Stimulated activated naive CD8-positive, alpha-beta T cell treated with anti-CD3 and anti-CD28 coated beads, Interleukin-15, amount 100 ng/mL, for 72 hours (primary cell): ENCODE data around the gene VAPA.

Experiments
- ATAC-seq: fragments of 150-1000 bp; cut with Tn5 transposase; 2 replicates; pipeline ENCODE4 v1.10.0; 2021; ENCODE audit warnings: mild to moderate bottlenecking, moderate library complexity
- DNase-seq, 2 donors: peaks; one replicate each; pipeline ENCODE4 v3.0.0; 2021 to 2022
- H3K27ac Mint-ChIP-seq, 2 donors: one replicate each; pipeline ENCODE4 v1.8.0; 2022; ENCODE audit warnings: mild to moderate bottlenecking in 2 of 2, mixed read lengths in 2 of 2, moderate library complexity in 2 of 2
- H3K27me3 Mint-ChIP-seq: one replicate; pipeline ENCODE4 v1.8.0; 2022; ENCODE audit warnings: mixed read lengths
- H3K4me1 Mint-ChIP-seq: one replicate; pipeline ENCODE4 v1.8.0; 2022; ENCODE audit warnings: mild to moderate bottlenecking, mixed read lengths
- H3K4me3 Mint-ChIP-seq, 2 donors: one replicate each; pipeline ENCODE4 v1.8.0; 2022; ENCODE audit warnings: mild to moderate bottlenecking in 2 of 2, mixed read lengths in 2 of 2, moderate library complexity in 1 of 2
- H3K9me3 Mint-ChIP-seq, 2 donors: one replicate each; pipeline ENCODE4 v1.8.0; 2022; ENCODE audit warnings: mixed read lengths in 2 of 2

The VAPA gene

DNA sequence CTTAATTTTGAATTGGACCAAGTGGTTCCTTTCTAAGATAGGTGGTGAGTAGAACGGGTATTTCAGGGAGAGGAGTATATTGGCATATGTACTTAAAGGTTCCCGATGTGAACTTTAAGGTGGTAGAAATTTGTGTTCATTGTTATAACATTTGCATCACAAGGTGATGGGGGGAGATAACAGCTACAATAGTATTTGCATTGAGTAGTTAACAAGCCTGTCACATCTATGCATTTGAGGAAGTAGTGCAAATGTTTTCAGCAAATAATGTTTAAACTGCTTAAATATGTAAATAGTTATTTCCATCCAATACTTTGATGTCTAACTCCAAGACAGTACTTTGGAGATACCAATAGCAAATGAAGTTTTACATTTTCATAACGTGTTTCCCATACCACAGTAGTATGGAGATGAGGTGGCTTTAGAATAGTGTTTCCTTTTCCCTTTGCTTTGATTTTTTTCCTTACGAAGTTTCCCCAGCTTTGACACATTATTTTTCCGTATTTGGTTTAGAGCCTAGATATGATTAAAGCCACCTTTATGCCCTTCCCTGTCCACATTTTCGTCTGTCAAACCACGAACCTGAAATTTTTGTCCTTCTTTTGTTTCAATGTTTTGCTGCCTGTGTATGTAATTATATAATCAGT is 46.6 kb downstream of the VAPA start:
- Mint-ChIP-seq H3K27ac (no peak overlapping the region), H3K4me1 (peaks cover 13% of the 10 kb centered on the region)

DNA sequence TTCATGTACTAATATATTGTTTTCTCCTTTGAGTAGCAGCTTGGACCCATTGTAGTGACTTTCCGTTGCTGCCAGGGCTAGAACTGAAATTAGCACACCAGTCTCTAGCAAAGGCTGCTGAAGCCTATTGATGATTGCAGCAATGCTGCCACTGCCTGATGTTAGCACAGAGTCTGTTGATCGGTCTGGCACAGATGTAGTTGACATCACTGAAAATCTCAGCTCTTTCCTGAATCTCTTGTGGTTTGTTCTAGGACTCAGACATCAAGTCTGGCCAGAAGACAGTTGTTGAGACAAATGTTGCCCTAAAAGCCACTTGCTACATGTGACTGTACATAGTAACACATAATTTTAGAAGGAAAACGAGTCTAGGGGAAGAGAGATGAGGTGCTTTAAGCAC is 47.2 kb downstream of the VAPA start:
- Mint-ChIP-seq H3K4me1 (peaks cover 15% of the 10 kb centered on the region), H3K27ac (no peak overlapping the region), H3K27me3 (no peaks in the 10 kb centered on the region), H3K4me3 (no peak overlapping the region), H3K9me3 (no peaks in the 10 kb centered on the region)
- peak; percentile 31 for ATAC-seq
- DNase-seq, result no peak

More for the DNA sequence above, 46.6 kb downstream of the VAPA start:
- Mint-ChIP-seq H3K9me3 (no peaks in the 10 kb centered on the region), H3K4me3 (no peak overlapping the region), H3K27me3 (no peaks in the 10 kb centered on the region)
- DNase-seq (no peak), ATAC-seq (no peak)

DNA sequence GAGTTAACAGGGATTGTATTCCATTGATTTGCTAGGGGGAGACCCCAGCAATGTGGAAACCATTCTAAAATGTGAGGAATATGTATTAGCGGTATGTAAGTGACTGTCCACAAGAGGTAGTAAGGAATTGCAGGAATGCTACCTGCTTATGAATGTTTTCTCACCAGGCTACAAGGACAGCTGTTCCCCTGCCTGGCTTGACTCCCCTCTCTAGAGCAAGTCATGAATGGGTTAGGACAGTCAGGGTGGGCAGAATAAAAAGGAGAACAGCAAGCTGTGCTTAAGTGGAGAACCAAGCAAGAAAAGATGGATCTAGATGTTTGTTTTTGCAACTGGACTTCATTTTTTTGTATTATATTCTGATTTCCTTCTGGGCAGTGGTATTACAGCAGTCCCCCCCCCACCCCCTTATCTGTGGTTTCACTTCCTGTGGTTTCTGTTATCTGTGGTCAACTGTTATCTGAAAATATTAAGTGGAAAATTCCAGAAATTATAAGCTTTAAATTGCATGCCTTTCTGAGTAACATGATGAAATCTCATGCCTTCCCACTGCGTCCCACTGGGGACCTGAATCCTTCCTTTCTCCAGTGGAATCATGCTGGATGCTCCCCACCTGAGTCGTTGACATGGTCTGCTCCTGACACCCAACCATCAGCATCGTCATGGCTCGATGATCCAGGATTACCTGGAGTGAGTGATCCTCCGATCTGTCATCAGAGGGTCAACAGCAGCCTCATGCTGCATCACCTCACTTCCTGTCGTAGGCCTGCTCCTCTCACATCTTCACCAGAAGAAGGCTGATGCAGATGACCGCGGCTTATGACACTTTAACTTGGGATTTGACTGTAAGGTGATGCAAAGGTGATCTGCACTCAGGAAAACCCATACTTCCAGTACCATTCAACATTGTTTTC is 52.2 kb downstream of the VAPA start:
- peak overlapping the region in 1 of 2 donors; percentile 70 for H3K27ac Mint-ChIP-seq
- H3K9me3 Mint-ChIP-seq, result no peaks in the 10 kb centered on the region
- ATAC-seq (no peak), DNase-seq (no peak)
- H3K4me3 Mint-ChIP-seq, result no peak overlapping the region
- H3K27me3 Mint-ChIP-seq, result peaks cover 34% of the 10 kb centered on the region
- H3K4me1 Mint-ChIP-seq, result peaks cover 35% of the 10 kb centered on the region

DNA sequence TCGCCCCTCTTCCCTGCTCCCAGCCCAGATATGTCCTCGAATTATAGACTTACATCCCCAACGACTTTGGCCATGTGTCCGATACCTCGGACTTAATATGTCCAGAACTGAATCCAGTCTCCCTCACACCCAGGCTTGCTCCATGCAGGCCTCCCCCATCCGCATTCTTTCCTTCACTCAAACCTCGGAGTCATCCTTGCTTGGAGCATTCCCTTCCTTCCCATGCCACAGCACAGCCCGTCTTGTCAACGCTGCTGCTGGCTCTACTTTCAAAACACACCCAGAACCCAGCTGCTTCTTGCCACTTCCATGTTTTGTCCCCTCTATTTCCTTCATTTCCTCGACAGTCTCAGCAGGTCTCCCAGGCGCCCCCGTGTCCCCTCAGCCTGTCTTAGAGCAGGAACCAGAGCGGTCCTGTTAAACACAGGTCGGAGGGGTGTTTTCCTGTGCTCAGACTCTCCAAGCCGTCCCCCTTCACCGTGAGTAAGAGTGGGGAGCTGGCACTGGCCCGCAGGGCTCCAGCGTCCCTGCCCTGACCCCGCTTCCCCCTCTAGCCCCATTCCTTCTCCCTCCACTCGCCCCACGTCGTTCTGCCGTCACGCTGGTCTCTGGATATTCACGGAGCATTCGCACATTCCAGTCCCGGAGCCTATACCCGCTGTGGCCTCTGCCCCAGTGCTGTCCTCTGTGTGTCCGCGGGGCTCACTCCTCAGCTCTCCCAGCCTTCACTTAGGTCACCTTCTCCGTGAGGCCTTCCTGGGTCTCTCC is 54.4 kb downstream of the VAPA start:
- DNase-seq (no peak), ATAC-seq (peak; percentile 54)
- Mint-ChIP-seq H3K4me1 (peaks cover 33% of the 10 kb centered on the region), H3K4me3 (peak overlapping the region in 1 of 2 donors; percentile 42), H3K9me3 (no peaks in the 10 kb centered on the region), H3K27me3 (peaks cover 39% of the 10 kb centered on the region), H3K27ac (no peak overlapping the region)

DNA sequence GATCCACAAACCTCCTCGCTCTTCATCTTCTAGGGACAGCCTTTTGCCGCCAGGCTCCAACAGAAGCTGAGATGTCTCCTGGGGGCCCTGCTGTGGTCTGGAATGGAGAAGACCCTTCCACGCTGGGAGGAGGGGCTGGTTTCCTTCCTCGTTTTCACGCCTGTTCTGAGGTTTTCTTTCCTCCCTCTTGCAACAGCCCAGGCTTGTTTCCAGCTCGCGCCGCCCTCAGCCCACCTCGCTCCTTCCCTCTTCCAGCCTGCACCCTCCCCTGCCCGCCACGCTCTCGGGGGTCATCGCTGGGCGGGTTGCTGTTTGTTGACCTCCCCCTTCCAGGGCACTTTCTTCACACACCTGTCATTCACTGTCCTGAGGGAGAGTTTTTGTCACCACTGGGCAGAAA is 55.4 kb downstream of the VAPA start:
- Mint-ChIP-seq H3K4me3 (peak overlapping the region in 1 of 2 donors; percentile 25), H3K9me3 (no peaks in the 10 kb centered on the region), H3K27ac (peak overlapping the region in 1 of 2 donors; percentile 61), H3K27me3 (peaks cover 39% of the 10 kb centered on the region), H3K4me1 (peaks cover 33% of the 10 kb centered on the region)
- DNase-seq (no peak), ATAC-seq (no peak)

DNA sequence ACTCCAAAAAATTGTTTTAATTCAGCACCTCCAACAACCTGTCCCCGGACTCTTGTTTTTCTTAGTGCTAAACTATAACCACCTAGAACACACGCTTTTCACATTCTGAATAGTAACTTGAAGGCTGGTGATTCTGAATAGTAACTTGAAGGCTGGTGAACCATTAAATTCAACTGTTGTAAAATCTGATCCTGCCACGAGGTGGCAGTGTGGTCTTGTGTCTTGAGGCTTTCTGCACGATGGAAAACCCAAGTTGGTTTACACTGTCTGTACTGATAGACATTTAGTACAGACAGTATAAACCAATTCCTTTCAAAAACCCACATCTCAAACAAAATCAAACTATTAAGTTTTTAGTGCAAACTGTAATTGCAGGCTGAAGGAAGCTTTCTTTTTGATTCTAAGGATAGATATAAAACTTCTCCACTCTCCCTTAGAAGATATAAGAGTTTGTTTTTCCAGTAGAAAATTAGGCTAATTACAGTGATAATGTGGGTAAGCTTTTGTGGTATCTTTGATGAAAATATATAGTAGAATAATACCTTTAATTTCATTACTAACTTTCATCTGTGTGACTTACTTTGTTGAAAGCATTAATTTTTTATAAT is 57.6 kb downstream of the VAPA start:
- DNase-seq (peak; percentile 56 to 58), ATAC-seq (peak; percentile 70)
- Mint-ChIP-seq H3K27me3 (peaks cover 39% of the 10 kb centered on the region), H3K4me1 (peaks cover 28% of the 10 kb centered on the region), H3K27ac (no peak overlapping the region), H3K4me3 (no peak overlapping the region), H3K9me3 (peaks cover 9% of the 10 kb centered on the region in 2 donors)

DNA sequence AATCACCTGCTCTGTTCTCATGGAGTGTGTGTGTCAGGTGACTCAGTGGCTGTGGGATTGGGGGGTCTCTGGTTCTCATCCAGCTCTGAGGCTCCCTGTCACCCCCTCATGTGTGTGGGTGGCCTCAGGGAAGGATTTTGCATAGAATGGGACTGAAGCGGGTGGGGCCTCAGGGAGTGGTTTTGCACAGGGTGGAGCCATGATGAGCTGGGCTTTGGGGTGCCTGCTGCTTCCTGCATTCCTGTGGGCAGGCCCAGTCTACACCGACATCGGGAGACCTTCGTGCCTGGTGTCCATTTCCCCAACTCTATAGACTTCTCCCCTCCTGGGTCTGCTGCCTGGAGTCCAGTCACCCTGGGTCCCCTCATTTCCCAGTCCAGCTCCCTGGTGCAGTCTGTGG is 59.7 kb downstream of the VAPA start:
- Mint-ChIP-seq H3K27ac (no peak overlapping the region), H3K9me3 (peaks cover 9 to 13% of the 10 kb centered on the region in 2 donors), H3K27me3 (peaks cover 27% of the 10 kb centered on the region), H3K4me1 (peaks cover 14% of the 10 kb centered on the region), H3K4me3 (no peak overlapping the region)
- ATAC-seq (peak; percentile 33), DNase-seq (no peak)

DNA sequence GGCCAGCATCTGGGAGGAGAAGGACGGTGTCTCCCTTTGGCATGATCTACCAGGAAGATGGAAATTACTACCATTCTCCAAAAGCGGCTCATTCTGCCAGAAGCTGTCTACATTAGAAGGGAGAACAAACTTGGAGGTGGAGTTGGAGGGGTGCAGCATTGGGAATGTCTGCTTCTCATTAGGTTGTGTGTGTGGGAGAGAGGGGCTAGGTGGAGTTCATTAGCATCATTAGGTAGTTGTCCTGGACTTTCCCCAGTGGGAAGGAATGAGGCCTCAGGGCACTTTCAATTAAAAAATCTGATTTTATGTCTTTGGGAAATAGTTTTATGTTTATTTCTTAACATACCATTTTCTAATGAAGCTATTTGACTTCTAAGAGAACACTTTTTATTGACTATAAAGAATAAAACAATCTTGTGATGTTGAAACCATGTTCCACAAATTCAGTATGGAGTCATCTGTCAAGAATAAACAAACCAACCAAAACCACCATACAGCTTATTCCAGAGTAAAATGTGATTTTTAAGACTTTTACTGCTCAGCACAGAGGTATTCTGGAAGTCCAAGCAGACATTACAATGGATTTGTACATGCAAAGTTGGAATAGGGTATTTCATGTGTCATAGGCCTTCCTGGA is 60.6 kb downstream of the VAPA start:
- ATAC-seq (no peak), DNase-seq (no peak)
- Mint-ChIP-seq H3K4me1 (peaks cover 5% of the 10 kb centered on the region), H3K27ac (no peak overlapping the region), H3K4me3 (no peak overlapping the region), H3K27me3 (peaks cover 18% of the 10 kb centered on the region), H3K9me3 (peaks cover 9 to 13% of the 10 kb centered on the region in 2 donors)

DNA sequence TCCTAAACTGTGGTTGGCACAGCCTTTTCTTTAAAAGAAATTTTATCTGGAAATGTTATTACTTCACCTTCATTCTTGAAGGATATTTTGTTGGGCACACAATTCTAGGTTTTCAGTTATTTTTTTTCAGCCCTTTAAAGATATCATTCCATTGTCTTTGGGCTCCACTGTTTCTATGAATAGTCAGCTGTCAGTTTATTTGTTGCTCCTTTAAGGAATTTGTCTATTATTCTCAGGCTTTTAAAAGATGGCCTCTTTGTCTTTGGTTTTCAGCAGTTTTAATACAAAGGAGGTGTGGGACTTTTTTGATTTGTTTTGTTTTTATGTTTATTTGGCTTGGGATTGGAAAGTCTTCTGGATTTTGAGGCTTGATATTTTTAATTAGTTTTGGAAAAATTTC is 61.8 kb downstream of the VAPA start:
- Mint-ChIP-seq H3K27ac (no peak overlapping the region), H3K4me1 (no peaks in the 10 kb centered on the region), H3K27me3 (peaks cover 7% of the 10 kb centered on the region), H3K4me3 (no peak overlapping the region), H3K9me3 (peaks cover 9 to 13% of the 10 kb centered on the region in 2 donors)
- ATAC-seq (no peak), DNase-seq (no peak)

DNA sequence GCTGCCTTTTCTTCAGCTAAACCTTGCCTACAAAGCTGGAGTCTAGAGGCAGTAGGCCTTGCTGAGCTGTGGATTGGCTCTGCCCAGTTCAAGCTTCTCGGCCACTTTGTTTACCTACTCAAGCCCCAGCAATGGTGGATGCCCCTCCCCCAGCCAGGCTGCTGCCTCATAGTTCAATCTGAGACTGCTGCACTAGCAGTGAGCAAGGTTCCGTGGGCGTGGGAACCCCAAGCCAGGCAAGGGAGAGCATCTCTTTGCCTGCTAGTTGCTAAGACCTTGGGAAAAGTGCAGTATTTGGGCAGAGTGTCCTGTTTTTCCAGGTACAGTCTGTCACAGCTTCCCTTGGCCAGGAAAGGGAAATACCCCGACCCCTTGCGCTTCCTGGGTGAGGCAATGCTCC is 68.9 kb downstream of the VAPA start:
- ATAC-seq (no peak), DNase-seq (no peak)
- Mint-ChIP-seq H3K4me1 (no peaks in the 10 kb centered on the region), H3K27me3 (no peaks in the 10 kb centered on the region), H3K4me3 (no peak overlapping the region), H3K27ac (no peak overlapping the region), H3K9me3 (no peaks in the 10 kb centered on the region)

DNA sequence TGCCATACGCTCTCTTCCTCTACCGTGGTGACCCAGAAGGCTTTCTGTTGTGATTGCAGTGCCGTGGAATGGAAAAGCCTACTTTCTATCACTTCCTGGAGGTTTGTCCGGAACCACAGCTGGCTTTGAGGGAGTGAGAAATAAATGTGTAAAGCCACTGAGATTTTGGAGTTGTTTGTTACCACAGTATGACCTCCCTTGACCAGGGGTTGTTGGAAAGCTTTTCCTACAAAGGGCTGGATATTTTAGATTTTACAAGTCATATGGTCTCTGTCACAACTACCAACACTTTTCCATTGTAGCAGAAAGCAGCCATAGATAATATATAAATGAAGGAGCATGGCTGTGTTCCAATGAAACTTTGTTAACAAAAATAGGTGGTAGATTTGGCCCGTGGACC is 70.3 kb downstream of the VAPA start:
- DNase-seq (no peak), ATAC-seq (no peak)
- H3K9me3 Mint-ChIP-seq, result no peaks in the 10 kb centered on the region
- no peaks in the 10 kb centered on the region for H3K27me3 Mint-ChIP-seq
- H3K4me3 Mint-ChIP-seq, result no peak overlapping the region
- no peaks in the 10 kb centered on the region for H3K4me1 Mint-ChIP-seq
- no peak overlapping the region for H3K27ac Mint-ChIP-seq

DNA sequence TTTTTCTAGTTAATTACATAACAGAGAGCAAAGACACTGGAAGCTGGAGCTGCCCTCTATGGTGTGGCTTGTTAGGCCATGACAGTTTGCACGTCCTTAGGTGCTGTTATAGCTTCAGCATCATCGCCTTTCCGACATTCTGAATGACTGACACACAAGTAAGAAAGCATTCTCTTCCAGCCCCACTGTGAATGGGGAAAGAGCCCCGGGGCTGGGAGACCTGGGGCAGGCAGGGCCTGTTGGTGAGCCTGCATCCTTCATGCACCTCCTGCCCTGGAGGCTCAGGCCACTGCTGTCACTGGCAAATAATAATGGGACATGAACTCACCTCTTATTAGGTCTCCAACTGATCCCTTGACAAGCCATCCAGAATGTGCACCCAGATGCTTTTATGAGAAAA is 71.8 kb downstream of the VAPA start:
- Mint-ChIP-seq H3K4me1 (no peaks in the 10 kb centered on the region), H3K27ac (no peak overlapping the region), H3K9me3 (no peaks in the 10 kb centered on the region), H3K27me3 (no peaks in the 10 kb centered on the region), H3K4me3 (no peak overlapping the region)
- ATAC-seq, result no peak
- DNase-seq, result no peak

DNA sequence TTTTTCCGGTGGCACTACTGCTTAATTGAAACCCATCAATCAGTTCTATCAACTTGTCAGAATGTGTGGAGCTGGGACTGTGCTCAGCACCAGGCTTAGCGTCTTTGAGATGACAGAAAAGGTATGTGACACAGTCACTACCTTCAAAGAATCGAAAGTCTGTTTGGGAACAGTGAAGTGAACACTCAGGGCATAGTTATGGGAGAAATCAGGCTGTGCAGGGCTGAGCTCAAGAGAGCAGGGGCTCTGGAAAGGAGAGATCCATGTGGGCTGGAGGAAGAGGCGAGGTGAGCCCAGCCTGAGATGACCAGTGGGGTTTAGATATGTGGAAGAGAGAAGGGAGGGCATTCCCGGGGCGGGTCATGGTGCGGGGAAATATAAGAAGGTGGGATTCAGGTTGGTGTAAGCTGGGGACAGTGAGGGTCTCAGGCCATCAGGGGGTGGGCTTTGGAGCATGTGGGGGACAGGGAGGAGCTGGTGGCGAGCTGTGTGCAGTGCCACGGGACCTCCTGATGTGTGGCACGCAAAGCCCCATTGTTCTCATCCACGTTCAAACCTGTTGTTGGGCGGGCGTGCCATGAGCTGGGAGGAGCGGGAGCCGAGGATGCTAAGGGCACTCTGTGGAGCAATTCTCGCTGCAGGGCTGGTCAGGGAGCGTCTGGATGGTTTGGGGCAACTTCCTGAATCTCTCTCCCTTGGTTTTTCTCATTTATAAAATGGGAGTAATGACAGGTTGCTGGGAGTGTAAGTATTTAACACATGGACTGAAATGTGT is 72.5 kb downstream of the VAPA start:
- DNase-seq, result no peak
- Mint-ChIP-seq H3K27ac (no peak overlapping the region), H3K4me1 (no peaks in the 10 kb centered on the region), H3K9me3 (no peaks in the 10 kb centered on the region), H3K27me3 (peaks cover 3% of the 10 kb centered on the region), H3K4me3 (no peak overlapping the region)
- no peak for ATAC-seq

DNA sequence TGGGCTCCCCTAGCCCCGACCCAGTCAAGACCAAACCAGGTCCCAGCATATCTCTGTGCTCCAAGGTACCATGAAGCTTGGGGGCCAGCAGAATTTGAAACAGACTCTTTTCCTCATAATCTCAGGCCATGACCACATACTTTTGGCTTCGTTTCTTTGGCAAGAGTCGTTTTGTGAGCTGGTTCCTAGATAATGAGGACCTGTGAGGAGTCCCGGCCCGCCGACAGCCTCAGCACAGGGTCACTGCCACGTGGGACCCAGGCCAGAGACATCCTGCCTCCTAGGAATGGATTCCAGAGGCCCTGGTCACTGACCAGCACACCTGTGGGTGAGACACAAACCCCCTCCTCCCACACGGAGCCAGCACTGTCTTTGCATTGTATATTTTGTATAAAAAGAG is 73.5 kb downstream of the VAPA start:
- Mint-ChIP-seq H3K27ac (no peak overlapping the region), H3K4me3 (no peak overlapping the region), H3K27me3 (peaks cover 13% of the 10 kb centered on the region), H3K9me3 (no peaks in the 10 kb centered on the region), H3K4me1 (no peaks in the 10 kb centered on the region)
- no peak for DNase-seq
- ATAC-seq, result no peak
